Ammon's horn (tissue), 1 donor: ENCODE data around the gene MYO19.
"Not testable (repeated sequence)": the region's sequence is repeated elsewhere in the genome, so short reads cannot be mapped to it uniquely, and the experiment has no call there.

Experiments
- DNase-seq: peaks from one replicate; pipeline ENCODE4 v3.0.0-alpha.2; 2016; ENCODE audit warnings: low spot score

The MYO19 gene

DNA sequence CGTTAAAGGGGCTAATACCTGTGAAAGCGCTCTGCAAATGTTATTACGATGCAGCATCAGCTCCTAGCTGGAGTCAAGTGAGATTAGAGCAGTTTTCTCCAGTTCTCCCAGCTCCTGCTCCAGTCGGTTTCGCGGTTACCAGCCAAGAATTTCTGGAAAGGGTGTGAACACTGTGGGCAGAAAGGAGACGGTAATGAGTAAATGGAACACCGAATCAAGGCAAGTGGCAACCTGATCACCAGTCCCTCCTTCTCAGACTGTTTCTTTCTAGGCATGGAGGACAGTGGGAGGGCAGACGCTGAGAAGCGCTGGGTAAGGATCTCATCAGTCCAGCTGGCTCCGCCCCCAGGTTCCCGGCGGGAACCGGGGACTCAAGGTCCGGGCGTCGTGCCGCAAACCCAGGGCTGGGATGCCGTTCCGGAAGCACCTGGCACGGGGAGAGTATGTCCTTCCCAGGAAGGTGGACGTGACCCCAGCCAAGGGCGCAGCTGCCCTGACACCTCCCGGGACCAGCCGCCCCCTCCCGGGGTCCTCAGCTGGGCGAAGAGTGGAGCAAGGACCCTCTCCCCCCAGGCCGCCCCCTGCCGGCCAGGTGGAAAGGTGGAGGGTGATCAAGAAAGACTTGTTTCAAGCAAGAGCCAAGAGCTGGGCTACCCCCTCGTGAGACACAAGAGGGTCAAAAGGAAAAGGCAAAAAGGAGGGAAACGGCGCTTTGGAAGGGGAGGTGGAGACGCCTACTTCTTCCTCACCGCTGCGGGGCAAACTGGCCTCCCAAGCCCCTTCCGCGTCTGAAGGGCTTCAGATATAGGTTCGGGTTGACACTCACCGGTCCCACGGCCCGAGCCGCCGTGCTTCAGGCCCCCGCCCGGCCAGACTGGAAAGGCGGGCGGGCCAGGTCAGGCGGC is 481 bp downstream of the MYO19 start:
- peak; percentile 21 for DNase-seq

DNA sequence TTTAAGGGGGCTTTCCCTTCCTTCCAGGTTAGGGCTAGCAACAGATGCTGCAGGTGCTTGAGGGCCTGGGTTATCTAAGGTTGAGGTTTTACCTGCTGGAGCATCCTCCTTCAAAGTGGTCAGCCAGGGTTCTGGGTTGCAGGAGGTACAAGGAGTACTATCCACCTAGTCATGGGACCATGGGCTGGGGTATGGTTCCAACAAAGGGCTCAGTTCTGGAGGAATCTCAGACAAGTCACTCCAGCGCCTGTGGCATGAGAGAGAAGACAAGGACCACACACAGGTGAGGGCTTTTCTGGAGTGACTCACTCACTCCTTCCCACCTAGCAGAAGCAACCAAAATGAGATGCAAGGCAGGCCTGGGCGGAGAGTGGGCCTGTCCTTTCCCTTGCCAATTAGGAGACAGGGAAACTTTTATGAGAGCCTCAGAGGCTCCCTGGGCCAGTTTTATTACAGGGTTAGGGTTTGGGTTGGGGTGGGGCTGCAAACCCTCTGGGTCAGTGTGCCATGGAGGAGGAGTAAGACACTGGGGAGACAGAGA is 2.2 kb downstream of the MYO19 start:
- DNase-seq, result no peak

DNA sequence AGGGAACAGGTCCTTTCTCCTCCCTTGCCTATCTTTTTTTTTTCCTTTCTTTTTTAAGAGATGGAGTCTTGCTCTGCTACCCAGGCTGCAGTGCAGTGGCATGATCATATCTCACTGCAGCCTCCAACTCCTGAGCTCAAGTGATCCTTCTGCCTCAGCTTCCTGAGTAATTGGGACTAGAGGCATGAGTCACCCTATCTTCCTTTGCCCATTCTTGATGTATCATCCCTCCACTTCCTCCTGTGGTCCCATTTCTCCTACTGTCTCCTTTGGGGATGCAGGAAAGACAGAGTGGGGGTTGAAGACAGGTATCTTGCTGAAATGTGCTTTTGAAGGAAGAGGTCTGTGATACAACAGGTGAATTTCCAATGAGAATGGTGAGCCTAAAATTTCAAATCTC is 5.5 kb downstream of the MYO19 start:
- DNase-seq, result no peak

DNA sequence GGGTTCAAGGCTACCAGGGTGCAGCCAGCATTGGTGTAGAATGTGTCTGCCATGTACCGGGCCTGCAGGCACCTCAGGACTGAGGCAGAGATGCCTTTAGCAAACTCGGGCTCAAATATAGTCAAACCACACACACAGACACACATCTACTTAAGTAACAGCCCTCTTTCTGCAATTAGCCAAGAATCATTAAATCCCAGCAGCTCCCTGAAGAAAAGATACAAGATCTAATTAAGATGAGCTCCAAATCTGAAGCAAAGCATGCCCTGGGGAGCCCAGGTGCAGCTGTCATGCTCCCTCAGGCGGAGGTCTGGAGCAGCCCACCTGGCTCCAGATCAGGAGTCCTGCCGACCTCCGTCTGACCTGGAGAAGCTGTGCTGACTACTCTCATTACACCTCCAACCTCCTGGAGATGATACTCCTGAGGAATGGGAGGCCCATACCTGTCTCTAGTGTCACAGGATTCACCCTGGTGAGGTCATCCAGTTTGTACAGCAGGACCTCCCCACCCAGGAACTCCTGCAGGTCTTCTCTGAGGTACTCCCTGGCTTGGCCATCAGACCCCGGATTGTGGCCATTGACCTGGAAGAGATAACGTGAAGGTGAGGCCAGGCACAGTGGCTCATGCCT is 6.9 kb downstream of the MYO19 start:
- DNase-seq, result no peak

DNA sequence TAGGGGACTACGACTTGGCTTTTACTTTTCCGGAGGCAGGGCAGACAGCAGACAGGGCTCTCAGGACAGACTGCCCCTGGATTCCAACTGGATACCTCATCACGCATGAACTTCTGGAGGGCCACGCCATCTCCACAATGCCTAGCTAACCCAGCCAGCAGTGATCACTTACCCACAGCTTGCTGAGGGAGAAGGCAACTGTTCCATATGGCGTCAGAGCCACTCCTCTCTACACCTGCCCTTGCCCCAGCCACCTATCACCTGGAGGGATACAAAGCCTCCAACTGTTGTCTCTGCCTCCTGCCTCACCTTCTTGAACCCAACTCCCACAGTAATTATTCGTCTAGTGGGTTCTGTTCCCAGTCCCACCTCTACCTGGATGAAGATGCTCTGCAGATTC is 8.8 kb downstream of the MYO19 start:
- no peak for DNase-seq

DNA sequence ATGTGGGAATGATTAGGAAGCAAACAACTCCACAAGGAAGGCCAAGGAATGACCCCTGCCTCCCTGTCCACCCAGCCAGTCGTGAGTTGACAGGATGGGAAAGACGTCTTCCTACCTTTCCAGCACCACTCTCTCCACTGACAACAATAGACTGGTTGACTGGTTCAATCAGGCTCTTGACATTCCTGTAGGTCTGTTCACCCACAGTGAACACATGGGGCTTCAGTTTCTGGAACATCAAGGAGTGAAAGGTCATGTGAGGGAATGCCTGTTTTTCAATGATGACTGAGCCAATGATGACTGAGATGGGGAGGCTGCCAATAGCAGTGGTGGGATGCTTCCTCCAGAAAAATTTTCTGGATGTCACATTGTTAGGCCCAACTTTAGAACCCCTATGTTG is 9.6 kb downstream of the MYO19 start:
- DNase-seq, result no peak

DNA sequence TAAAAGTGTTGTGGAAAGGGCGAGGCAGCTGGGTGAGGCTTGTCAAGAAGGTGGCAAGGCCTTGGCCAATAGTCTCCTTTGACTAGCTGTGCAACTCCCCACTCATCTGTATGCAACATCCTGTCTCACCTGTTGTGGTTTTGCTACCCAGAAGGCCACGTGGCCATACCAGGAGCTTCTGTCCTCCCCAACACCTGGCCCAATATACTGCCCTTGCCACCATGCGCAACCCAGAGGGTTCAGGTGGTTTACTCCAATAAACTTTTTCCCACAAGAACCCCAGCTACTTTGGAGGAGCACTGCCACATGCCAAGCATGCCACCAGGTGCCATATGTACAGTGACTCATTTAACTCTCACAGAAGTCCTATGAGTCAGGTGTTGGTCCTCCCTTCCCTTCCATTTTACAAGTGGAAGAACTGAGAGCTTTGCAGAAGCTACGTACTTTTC is 10.2 kb downstream of the MYO19 start:
- no peak for DNase-seq

DNA sequence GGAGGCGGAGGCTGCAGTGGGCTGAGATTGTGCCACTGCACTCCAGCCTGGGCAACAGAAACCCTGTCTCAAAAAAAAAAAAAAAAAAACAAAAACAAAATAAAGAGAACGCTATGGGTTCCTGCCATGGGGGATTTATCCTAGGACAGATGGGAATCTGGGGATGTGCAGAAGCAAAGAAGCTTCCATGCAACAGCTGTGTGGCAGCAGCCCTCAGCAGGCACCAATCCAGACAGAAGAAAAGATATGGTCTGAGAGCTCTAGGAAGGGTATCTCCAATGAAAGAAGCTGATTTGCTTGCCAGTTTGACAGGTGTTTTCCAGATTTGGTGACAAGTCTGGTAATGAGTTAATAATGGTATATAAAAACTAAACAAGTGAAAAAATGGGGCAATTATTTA is 11.6 kb downstream of the MYO19 start:
- no peak for DNase-seq

DNA sequence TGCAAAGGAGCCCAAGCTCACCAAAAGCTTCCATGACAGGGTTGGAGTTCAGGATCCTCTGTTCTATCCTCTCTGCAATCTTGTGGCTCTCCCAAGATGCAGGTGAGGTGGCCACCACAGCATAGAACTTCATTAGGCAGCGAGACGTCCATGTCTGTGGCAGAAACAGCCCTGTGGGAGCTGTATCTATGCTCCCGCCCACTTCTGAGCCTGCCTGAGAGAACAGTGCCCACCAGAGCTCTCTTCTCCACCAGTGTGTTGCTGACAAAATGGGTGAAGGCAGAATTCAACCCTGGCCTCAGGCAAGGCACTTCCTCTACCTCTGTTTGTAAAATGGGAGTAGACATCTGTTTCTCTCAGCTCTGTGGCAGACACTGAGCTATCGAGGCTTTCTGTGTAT is 18.8 kb downstream of the MYO19 start:
- DNase-seq, result no peak

DNA sequence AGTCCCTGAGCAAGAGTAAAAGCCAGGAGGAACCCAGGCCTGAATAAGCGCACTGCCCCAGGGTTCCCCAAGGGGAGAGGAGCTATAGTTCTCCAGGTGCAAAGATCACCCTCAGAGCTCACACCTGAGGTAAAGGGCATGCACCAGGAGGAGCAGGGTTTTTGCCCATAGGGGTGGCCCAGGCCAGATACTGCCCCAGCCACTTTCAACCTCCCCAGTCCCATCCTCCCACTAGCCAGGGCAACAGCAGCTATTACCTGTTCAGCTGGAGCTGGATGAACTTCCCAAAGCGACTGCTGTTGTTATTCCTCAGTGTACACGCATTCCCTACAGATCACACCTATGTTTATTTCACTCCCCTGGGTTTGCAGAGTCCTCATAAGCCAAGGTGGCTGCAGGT is 19.8 kb downstream of the MYO19 start:
- DNase-seq, result no peak

DNA sequence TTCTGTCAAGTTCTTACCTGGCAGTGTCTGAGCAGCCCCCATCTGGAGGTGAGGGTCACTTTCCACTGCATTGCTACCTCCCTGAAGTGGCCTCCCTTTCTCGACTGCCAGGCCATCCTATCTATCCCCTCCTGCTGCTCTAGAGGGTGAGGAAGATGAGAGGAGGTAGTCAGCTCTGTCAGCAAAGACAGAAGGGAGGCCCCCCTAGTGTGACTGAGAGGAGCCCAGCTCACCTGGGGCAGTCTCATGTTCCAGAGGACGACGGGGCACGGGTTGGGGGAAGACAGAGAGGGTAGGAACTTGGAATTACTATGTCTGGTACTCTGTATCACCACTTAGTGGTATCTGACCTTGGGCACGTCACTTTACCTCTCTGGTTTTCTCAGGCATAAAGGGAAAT is 22.0 kb downstream of the MYO19 start:
- DNase-seq, result no peak

DNA sequence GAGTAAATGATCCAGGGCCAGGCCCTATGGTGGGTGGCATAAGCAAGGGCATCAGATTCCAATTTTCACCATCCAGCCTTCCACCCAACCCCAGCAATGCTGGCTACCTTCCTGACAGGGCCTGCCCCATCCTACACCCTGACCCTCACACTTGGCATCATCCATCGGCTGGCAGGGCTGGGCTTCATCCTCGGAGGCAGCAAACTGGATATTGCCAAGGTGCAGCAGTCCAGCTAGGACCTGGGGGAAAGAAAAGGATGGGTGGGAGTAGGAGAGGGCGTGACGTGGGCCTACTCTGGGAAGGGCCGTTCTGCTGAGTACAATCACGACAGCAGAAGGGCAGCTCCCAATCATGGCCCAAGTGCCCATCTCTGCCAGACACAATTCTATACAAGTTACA is 23.5 kb downstream of the MYO19 start:
- DNase-seq, result no peak

DNA sequence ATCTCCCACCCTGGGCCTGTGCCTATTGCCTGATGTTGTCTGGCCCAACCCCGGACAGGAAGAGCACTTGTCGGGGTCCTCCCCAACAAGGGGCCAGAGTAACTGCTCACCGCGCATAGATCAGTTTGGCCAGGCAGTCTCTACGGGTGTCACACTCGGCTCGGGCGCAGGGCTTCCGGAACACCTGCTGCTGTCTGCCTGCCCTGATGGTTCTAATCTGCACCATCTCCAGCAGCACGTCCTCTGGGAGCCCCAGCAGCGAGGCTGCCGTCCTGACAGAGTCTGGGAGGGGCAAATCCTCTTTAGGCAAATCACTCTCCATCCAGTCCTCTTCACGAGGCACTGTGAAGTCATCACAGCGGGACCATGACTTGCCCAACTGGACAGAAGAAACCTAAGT is 24.0 kb downstream of the MYO19 start:
- no peak for DNase-seq

DNA sequence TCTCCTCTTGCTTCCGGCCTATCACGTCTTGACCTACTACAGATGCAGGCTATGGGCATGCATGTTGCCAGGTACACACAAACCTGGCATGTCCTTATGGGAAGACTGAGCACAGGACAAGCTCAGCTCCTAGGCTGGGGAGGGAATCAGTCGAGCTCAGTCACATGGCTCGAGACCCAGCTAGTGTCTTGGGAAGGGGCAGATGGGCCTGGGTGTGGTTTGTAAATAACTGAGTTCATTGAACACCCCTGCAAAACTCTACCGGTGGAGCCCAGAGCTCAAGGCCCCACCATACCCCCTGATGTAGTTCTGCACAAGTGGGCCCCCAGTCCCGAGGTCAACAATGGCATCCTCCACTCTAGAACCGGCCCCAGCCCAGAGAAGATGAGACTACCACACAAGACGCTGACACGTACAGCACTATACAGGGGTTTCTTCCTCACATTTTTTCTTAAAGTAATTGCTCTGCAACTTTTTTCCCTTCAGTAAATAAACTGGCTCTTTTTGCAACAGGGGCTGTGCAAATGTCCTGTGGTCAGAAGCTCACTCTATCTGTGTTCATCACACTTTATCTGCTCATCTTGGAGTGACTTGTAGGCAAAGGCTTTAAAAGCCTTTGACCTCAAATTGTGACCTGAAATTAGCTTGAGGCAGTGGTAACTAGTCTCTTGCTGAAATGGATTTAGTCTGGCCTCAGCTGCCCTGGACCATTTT is 25.2 kb downstream of the MYO19 start:
- no peak for DNase-seq

DNA sequence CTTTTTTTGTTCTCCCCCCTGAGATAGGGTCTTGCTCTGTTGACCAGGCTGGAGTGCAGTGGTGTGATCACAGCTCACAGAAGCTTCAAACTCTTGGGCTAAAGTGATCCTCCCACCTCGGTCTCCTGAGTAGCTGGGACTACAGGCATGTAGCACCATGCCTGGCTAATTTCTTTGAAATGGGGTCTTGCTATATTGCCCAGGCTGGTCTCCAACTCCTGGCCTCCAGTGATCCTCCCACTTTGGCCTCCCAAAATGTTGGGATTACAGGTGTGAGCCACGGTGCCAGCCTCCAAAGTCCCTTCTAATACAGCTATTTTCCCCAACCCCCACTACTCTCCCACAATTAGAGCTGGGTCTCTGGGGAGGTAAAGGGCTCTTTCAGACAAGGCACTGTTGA is 26.2 kb downstream of the MYO19 start:
- not testable (repeated sequence) for DNase-seq

DNA sequence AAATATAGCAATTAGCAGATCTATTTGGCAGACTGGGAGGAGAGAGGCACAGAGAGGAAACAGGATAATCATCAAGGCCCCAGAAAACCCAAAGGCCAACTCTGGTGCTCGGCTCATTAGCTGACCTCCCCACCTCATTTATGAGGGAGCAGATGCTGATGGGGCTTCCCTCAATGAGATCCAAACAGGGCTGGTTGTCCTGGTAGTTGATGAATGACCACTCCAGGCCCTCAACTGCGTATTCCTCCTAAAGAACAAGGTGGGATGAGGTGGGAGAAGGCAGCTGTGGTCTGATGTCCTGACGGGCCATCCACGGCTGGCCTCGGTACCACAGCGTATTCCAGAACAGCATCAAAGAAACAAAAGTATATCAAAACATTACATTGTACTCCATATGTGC is 27.4 kb downstream of the MYO19 start:
- DNase-seq, result no peak

DNA sequence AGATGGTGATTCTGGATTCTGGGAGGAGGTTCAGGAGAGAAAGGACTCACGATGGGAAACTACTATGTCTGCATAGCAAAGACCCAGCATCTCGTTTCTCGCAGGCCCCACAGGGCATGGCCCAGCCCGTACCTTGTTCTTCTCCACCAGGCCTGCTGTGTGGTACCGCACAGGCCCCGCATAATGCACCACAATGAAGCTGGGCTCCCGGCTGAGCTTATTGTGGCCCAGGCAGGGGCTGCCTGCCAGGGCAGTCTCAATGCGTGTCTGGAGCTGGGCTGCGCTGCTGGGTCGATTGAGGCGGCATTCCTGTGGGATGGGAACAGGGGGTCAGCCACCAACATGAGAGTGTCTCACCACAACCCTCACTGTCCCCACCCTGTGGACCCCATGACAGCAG is 27.8 kb downstream of the MYO19 start:
- DNase-seq, result no peak

DNA sequence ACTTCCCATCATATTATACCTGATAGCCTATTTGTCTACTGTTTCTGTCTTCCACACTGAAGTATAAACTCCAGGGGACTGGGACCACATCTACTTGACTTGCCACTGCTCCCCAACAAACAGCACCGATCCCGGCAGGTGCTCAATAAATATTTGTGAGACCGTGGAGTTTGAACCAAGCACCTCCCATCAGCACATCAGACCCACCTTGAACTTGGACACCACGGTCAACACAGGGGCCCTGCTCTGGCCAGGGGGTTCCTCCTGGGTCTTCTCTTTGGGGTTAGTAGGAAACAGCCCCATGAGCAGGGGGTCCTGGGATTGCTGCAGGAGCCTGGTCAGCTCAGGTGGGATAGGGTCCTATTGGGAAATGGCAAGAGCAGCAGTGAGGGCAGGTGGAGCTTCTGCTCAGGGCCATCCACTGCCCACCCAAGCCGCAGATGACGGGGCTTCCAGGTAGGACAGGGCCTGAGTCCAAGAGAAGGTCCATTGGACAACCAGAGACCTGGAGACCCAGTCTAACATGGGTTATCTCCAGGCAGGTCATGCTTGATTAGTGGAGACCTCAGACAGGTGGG is 28.3 kb downstream of the MYO19 start:
- no peak for DNase-seq

DNA sequence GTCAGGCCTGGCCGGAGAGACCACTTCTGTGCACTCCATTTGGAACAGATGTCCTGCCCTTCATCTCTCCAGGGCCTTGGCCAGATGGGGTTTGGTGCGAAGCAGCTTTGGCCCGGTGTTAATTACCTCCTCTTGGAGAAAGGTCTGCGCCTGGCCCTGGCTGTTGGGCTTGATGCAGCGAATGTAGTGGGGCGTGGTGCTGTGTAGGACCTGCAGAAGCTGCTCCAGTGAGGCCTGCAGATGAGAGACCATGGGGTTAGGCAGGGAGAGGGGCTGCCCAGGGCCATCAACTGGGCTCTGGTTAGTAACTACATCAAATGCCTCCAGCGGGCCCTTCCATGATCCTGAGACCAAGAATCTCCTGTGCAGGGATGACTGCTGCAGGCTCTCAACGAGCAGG is 29.5 kb downstream of the MYO19 start:
- DNase-seq, result no peak

DNA sequence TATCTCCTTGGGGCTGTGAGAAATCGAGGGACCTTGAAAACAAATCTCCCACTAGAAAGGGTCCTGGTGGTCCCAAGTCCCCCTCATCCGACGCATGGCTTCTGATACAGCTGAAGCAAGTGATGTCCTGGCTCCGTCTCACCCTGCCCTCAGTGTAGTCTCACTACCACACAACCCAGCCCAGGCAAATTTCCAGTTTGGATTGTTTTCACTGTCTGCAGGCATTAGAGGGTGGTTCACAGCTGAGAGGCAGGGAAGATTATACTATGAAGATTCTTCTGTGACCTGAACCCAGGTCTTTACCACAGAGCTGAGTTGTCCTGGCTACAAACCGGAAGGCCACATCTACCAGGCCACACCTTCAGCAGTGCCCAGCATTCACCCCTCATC is 30.5 kb downstream of the MYO19 start:
- DNase-seq, result no peak

DNA sequence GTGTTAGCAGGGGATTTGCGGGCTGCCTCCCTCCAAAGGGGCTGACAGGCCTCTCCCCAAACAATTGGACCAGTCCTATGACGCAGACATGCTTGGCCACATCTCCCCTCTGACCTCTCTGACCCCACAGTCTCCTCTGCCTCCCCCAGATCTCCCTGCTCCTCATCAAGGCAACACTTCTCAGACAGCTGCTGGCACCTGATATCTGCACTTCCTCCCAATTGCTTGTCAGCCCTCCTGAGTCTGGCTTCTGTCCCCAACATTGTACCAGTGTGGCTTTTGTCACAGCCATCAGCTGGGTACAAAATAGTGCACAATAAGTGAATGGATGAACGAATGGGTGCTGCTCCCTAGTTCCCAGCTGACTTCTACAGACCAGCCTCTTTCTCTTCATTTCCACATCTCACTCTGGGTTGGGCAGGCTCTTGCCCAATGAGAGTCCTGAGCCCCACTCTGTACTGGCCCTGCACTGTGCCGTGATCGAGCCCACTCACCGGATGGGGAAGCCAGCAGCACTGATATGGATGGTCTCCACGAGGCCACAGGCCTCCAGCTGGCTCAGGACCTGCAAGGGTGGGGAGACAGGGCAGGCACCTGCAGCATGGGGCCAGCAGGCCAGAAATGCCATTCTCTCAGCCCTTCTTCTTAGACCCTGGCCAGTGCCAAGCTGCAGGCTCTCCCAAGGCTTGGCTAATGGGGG is 31.1 kb downstream of the MYO19 start:
- DNase-seq, result no peak

DNA sequence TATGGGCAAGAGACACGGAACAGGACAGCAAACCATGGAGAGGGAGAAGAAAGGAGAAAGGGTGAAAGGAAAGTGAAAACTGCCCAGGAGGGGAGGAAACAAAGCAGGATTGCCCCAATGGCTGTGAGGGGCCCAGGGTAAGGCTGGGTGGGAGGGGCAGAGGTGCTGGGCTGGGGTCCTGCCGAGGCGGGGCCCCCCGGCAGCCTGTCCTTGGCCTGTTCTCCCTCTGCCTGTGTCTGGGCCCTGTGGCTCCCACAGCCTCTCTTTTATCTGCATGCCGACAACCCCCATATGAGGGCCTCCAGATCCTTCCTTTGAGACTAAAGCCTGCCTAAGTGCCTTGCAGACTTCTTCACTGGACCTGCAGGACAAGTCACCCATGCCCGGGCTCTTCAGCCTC is 32.7 kb downstream of the MYO19 start:
- DNase-seq, result no peak
